A673 (cell line): ENCODE measurements around the gene DOCK4.

Experiments used
- CTCF ChIP-seq: fragments of 300-800, 200-600 bp; sonication (generic); conservative IDR thresholded peaks from 2 replicates; pipeline ENCODE4 v1.5.1; 2017; ENCODE audit warnings: low read depth, mild to moderate bottlenecking, antibody characterized with exemption, low read length, moderate library complexity, mixed read lengths
- EZH2 ChIP-seq: fragments of 200-600 bp; sonication (generic); IDR thresholded peaks from 2 replicates; pipeline ENCODE4 v1.6.1; 2017; ENCODE audit warnings: borderline replicate concordance, low read depth, mild to moderate bottlenecking, mixed read lengths, antibody characterized with exemption, low read length; ENCODE audit not compliant: poor library complexity, severe bottlenecking

DNA sequence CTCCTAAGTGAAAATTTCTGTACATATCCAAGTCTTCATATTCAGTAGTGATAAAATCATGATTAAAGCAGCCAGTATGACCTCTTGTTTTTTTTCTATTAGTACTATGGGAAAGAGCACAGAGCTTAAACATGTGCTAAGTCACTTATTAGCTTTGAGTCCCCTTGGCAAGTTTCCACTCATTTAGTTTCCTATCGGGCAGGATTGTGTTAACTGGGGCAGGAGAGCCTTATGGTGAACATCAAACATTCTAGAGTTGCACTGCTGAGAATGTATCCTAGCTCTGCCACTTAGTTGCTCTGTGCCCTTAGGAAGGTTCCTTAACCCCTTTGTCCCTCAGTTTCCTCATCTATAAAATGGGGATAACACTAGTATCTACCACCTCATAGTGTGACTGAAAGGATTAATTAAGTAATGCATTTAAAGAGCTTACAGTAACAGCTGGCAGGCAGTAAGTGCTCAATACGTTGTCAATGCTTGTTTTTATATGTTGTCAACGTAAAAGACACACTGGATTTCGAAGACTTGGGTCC, 117.6 kb downstream of the DOCK4 start:
- TF ChIP-seq CTCF (no peak), EZH2 (no peak)
